ENCODE measurements around the gene TSHZ2.

TSHZ2 gene

GRCh38 chr20:53068241-53068640, 96.1 kb downstream of the TSHZ2 start:
- no peak for DNase-seq

DNA sequence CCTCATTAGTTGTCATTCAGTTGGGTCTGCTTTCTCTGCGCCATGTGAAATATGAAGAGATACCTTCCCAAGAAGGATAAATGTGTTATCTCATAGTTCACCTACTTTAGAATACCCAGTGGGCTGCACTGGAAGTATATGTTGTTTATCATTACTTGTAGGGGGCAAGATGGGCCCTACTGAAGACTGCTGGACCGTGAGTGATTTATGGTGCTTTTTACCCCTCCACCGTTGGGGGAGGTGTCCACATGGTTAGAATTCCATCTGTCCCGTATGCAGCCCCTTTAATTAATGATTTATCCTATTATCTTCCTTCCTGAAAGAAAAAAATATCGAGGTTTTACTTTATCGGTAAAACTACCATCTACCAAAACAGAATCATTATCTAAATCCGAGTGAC, 97.0 kb downstream of the TSHZ2 start:
- DNase-seq: no peak

DNA sequence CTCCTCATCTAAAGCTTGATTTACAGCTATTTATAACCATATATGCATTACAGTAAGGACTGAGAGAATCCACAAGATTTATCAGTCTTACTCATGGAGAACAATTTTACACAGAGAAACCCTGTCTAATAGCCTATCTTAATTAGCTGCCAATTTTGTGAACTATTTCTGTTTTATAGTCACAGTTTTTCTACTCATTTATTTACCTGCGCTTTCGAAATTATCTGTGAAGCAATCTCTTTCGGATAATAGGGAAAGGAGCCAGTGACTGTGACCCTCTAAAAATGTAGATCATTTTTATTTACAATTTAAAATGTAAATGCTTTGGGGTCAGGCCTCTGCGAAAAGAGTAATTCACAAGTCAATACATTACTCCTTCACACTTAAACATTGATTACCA, 98.1 kb downstream of the TSHZ2 start:
- DNase-seq: no peak

- no peak for DNase-seq
Observed at GRCh38 chr20:53070706-53071392, 98.7 kb downstream of the TSHZ2 start.

- no peak for DNase-seq
Observed at GRCh38 chr20:53071833-53072232, 99.7 kb downstream of the TSHZ2 start.

DNA sequence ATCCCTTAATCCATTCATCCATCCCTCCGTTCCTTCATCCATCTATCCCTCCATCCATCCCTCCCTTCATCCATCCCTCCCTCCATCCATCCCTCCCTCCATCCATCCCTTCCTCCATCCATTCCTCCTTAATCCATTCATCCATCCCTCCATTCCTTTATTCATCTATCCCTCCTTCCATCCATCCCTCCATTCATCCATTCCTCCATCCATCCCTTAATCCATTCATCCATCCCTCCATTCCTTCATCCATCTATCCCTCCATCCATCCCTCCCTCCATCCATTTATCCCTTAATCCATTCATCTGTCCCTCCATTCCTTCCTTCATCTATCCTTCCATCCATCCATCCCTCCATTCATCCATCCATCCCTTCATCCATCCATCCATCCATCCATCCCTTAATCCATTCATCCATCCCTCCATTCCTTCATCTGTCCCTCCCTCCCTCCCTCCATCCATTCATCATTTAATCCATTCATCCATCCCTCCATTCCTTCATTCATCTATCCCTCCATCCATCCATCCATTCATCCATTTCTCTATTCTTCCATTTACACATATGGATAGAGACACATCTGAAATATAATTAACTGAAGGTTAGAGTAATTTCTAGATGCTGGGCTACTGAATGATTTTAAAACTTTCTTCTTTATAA, 100.9 kb downstream of the TSHZ2 start:
- DNase-seq: no peak

- DNase-seq: no peak
Observed at GRCh38 chr20:53073636-53074415, 101.7 kb downstream of the TSHZ2 start.

GRCh38 chr20:53074811-53075314, 102.7 kb downstream of the TSHZ2 start:
- no peak for DNase-seq

GRCh38 chr20:53076668-53077067, 104.5 kb downstream of the TSHZ2 start:
- DNase-seq: no peak

GRCh38 chr20:53077373-53078205, 105.4 kb downstream of the TSHZ2 start:
- no peak for DNase-seq

DNA sequence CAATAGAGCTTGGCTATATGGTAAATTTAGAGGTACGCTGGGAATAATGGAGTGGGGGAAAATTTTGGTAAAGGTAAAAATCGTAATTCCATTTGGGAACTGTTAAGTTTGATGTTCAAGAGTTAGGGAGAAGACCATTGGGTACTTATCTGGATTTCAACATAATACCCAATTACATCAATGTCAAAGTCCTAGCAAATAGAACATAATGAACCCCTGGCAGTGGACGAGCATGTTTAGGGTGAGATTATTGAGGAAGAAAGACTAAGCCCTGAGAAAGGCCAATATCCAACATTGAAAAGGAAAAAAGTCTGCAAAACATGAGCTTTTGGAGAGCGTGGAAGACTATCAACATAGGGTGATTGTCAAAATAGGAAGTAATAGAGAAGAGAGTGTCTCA, 106.6 kb downstream of the TSHZ2 start:
- no peak for DNase-seq

GRCh38 chr20:53079261-53079691, 107.1 kb downstream of the TSHZ2 start:
- no peak for DNase-seq

DNA sequence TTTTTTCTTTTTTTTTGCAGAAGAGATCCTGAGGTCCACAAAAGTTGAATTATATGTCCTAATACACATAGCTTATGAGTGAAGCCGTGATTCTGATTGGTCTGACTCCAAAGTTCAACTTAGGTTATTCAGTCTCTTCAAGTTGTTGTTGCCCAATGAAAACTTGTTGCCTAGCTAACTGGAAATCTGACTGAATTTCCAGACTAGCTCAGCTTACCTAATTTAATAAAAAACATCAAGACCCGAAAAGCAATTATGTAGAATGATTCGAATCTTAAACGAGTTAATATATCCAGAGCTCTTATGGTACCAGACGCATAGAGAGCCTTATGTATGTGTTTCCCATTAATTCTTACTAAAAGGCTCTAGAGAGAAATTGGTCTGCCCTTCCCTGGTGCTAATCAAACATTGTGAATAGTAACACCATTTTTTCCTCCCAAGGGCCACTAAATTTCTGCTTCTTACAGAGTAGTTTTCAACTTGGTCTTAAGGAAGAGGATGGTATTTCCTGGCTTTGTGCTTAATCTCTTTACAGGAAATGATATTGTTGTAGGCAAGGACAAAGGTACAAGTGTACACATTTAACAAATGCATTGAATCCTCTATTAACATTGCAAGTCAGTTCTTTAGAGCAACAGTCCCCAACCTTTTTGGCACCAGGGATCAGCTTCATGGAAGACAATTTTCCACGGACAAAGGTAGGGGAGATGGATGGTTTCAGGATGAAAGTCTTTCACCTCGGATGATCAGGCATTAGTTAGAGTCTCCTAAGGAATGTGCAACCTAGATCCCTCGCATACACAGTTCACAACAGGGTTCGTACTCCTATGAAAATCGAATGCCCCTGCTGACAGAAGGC, 107.9 kb downstream of the TSHZ2 start:
- DNase-seq: no peak

DNA sequence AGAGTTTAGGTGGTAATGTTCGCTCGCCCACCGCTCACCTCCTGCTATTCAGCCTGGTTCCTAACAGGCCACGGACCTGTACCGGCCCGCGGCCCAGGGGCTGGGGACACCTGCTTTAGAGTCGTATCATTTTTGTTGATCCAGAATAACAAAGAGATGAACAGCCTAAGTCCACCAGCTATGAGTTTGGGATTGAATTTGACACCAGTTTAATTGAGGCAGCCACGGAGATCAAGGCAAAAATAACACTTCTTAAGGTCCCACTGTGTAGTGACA, 108.5 kb downstream of the TSHZ2 start:
- DNase-seq: no peak

DNA sequence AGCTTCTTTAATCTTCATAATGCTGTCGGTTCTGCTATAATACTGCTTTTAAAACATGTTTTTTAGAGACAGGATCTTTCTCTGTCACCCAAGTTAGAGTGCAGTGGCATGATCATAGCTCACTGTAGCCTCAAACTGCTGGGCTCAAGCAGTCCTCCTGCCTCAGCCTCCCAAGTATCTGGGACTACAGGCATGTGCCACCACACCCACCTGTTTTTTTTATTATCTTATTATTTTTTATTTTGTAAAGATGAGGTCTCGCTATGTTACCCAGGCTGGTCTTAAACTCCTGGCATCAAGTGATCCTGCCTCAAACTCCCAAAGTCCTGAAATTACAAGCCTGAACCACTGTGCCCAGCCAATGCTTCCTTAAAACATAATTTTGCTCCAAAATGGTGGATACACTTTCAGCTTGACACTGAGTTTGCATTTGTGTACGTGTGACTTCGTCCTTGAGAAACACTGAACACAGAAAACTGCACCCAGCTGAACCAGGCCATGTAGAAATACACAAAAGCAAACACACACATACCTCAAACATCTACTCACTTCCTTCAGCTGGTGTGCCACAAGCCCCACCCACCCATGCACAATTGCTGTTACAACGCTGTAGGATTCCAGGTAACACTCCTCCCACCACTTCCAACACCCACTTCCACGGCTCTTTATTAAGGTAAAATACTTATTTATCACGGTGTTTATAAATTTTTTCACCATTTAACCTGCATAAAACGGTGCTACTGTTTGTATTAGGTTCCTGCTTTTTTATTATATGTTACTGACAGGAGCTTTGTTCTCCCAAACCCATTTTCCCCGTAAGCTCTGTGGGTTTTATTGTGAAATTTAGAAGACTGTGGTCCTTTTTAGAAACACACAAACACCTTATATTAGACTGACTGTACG, 109.1 kb downstream of the TSHZ2 start:
- no peak for DNase-seq

- DNase-seq: no peak
Observed at GRCh38 chr20:53081916-53082863, 110.0 kb downstream of the TSHZ2 start.

DNA sequence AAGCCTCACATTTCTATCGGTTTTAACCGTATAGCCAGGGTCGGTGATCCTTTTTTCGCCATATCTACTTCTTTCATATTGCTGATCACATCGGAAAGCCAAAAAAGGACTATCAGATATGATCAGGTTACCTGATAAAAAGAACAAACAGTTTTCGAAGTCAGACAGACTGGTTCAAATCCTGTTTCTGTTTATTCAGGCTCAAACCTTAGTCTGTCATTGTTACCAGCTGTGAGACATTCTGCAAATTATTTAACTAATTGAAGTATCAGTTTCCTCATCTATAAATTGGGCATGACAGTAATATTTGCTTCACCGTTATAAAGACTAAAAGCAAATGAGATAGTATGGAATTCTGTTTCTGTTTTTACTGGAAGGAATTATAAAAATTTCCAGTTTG, 111.3 kb downstream of the TSHZ2 start:
- no peak for DNase-seq

DNA sequence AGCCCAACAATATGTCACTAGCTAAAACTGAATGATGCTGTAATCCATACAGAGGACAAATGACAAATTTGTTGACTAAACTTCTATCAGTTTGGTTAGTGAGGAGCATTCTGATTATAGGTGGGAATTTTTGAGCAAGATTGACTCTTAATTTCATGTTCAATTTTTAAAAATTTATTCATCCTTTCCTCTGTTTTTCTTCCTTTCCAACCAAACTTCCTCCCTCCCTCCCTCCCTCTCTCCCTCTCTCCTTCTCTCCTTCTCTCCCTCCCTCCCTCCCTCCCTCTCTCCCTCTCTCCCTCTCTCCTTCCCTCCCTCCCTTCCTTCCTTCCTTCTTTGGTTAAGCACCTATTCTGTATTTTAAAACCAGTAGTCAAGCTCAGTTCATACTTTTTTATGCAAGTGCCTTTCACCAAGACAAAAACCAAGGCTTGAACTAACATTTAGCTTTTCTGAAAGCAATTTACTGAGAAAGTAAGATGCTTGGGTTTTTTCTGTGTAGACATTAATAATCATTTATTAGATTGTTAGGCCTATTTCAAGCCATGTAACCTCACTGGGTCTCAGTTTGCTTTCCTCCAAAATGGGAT, 112.3 kb downstream of the TSHZ2 start:
- DNase-seq: no peak

DNA sequence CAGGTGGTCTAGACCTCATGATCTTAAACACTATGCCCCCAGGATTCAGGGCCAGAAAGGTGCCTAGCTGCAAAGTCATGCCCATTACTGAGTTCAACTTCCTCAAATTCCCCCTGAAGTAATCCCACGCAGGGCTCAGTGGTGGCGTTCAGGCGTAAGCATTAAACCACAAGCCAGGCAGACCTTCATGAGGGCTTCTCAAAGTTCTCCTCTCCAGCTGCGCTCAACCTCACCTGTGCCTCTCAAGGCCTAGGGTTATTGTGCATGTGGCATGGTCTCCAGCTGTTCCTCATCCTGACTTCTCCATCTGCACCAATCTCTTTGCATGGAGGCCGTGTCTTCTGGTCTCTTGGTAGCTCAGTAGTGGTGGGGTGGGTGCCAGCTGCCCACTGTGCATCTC, 113.6 kb downstream of the TSHZ2 start:
- DNase-seq: no peak

All from NCI-H1092 (cell line).